Loucy (cell line): ENCODE measurements around the gene SSTR5.

ENCODE experiments used
- CTCF ChIP-seq: fragments of 200-600 bp; sonication (generic); conservative IDR thresholded peaks from 2 replicates; pipeline ENCODE4 v1.5.1; 2014; ENCODE audit warnings: mild to moderate bottlenecking, antibody characterized with exemption, low read length
- EZH2phosphoT487 ChIP-seq: fragments of 200-600 bp; IDR thresholded peaks from 2 replicates; pipeline ENCODE4 v1.6.1; 2018; ENCODE audit warnings: antibody characterized with exemption, mild to moderate bottlenecking, moderate library complexity, borderline replicate concordance

- TF ChIP-seq CTCF: no peak
- TF ChIP-seq EZH2phosphoT487: no peak
Measured at GRCh38 chr16:1049976-1050247, 22.6 kb upstream of the SSTR5 start.
